Omental fat pad (tissue), 4 donors: Measurements from ENCODE around the gene CDH23. TPM values are rescaled to one million over a fixed set of nuclear protein-coding genes. Genes with fewer than 3 reads are reported as not detected.

Source experiments
- ATAC-seq: fragments of 150-250 bp; one replicate; pipeline ENCODE4 v1.9.1; 2016; ENCODE audit warnings: mild to moderate bottlenecking, moderate library complexity; ENCODE audit not compliant: low FRiP score
- DNase-seq: peaks from one replicate; pipeline ENCODE4 v3.0.0-alpha.2; 2019; ENCODE audit warnings: low spot score
- CTCF ChIP-seq, 3 donors: fragments of 450-650 bp; IDR thresholded peaks; one replicate each; pipeline ENCODE4 v1.5.1; 2016 to 2017; ENCODE audit warnings: antibody characterized with exemption in 3 of 3, mild to moderate bottlenecking in 3 of 3, moderate library complexity in 2 of 3
- total RNA-seq, 4 donors: library from RNA; depleted of rRNA; stranded (reverse); fragments of >200 nt; gene quantifications; one replicate each; pipeline ENCODE4 v1.1.0, GENCODE V29; 2016

CDH23 gene
- total RNA-seq, 4 donors from 2014 or later = 25.3 to 41.9 (median 34.4) TPM

- TF ChIP-seq CTCF (IDR thresholded peaks at IDR 0.05) = no peak
- DNase-seq (no peak), ATAC-seq (no peak)
These were observed 43.1 kb downstream of the CDH23 start for GRCh38 chr10:71439670-71440425.

- DNase-seq = no peak
- TF ChIP-seq CTCF (IDR thresholded peaks at IDR 0.05) = no peak
- no peak for ATAC-seq
These were observed 43.9 kb downstream of the CDH23 start for GRCh38 chr10:71440506-71441035.

- DNase-seq = no peak
- no peak for ATAC-seq
- TF ChIP-seq CTCF (IDR thresholded peaks at IDR 0.05) = no peak
These were observed 45.3 kb downstream of the CDH23 start for GRCh38 chr10:71442000-71442399.

GRCh38 chr10:71442859-71443570 lies 46.3 kb downstream of the CDH23 start:
- no peak for TF ChIP-seq CTCF (IDR thresholded peaks at IDR 0.05)
- DNase-seq = no peak
- no peak for ATAC-seq

GRCh38 chr10:71443676-71444075 lies 47.0 kb downstream of the CDH23 start:
- no peak for ATAC-seq
- DNase-seq = no peak
- no peak for TF ChIP-seq CTCF (IDR thresholded peaks at IDR 0.05)

- ATAC-seq = no peak
- DNase-seq = no peak
- no peak for TF ChIP-seq CTCF (IDR thresholded peaks at IDR 0.05)
These were observed 47.7 kb downstream of the CDH23 start for GRCh38 chr10:71444284-71445054.
